Forelimb muscle (tissue), 1 donor: ENCODE measurements around the gene MAFB. TPM values are rescaled to one million over a fixed set of nuclear protein-coding genes. Genes with fewer than 3 reads are reported as not detected.

Experiments used
- DNase-seq: peaks from one replicate; pipeline ENCODE4 v3.0.0-alpha.2; 2013; ENCODE audit warnings: low read depth
- polyA plus RNA-seq: library from polyadenylated mRNA; unstranded; fragments of 120-200 nt; gene quantifications from one replicate; pipeline ENCODE4 v1.2.1, GENCODE V29; 2013; ENCODE audit not compliant: insufficient read length

The MAFB gene
- polyA plus RNA-seq, 1 donor = 8.9 TPM

DNA sequence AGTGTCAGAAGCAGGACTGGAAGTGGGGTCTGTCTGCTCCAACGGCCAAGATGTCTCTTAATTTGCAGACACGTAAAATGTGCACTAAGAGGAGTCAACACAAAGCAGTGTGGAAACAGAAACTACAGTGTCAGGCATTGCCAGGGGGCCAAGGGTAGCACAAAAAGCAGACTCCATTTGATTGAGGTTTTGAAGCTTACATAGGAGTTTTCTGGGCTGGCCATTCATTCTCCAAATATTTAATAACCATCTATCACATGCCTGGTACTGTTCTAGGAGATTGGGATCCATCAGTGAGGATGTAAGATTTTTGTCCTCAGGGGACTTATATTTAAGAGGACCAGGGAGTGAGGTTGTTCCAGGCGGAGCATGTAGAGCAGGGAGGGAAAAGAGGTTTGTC lies 29.5 kb downstream of the MAFB start:
- DNase-seq = no peak

DNA sequence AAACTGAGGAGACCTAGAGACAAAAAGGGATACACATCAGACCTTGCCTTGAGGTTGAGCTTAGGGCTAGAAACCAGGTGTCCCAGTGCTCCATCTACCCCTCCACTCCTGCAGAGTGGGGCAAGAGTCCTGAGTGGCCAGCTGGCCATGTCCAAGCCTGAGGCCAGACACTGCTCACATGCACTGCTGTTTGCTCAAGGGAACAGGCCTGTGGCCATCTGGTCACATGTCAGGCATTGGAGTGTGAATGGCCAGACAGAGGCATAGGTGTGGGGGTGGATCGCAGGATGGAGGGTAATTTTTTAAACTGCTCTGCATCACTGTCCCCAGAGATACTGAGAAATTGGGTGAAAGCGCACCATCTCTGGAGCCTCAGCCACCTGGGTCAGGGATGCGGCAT lies 30.5 kb downstream of the MAFB start:
- no peak for DNase-seq

DNA sequence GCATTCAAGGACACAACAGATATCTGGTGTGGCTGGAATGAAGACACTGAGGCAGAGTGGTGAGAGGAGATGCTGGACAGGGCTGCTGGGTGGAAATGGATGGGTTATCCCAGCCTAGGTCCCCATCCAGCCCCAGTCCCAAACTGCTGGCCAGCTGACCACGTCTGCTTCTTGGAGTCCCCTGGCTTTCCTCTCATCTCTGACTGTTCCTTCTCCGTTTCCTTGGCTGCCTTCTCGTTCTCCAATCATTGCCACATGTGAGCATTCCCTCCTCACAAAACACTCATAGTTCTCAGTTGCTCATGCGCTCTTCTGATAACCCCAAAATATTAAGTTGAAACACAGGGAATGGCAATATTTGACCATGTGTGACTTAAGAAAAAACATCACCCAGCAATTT lies 31.5 kb downstream of the MAFB start:
- DNase-seq = no peak

DNA sequence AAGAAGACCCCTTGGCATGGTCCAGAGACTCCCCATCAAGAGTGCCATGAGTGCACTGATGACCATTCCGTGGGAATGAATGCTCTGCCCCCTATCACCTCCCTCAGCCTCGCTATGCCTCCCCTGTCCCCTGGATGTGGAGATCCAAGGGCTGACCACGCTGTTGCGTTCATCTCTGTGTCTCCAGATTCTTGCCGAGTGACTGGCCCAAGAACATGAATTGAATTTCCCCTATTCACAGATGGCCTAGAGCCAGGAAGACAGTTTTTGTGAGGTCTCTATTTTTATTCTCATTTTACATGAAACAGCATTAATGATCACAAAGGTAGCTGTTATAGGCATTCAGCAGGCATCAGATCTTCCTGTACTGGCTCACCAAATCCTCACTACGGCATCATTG lies 33.6 kb downstream of the MAFB start:
- no peak for DNase-seq

DNA sequence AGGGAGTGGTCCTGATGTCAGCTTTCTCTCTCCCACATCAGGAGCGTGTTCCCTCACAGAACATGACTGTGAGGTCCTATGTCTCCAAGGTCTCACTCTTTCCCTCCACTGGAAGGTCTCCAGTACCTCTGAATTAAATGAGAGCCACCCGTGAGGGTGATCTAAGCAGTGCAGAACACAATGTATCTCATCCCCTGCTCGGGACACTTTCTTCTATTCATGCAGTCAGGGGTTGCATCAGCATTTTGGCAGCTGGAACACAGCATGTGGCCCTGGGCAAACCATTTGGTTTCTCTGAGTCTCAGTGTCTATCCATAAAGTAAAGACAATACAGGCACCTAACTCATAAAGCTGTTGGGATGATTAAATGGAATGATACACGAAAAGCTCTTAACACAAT lies 34.2 kb downstream of the MAFB start:
- no peak for DNase-seq

DNA sequence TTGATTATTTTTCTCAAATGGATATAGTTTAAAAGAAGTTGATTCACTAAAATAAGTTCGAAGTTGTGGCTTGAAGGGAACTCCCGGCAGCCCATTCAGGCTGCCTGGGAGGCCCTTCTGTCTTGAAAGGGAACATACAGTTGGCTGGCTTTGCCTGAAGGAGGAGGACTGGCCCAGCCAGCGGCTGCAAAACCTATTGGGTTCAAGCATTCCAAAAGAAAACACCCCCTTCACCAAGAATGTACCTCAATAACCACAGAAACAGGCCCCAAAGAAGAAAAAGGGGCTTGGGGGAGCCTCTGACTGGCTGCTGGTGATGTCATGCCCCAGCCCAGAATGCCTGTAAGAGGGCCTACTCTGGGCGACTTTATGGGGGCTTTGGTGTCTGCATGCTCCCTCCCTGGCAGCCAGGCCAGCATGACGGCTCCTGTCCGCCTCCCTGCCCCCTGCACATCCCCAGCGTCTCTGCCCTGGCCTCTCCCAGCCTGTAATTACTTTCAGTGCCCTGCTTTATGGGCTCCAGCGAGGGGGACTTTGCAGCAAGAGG lies 36.5 kb downstream of the MAFB start:
- no peak for DNase-seq

DNA sequence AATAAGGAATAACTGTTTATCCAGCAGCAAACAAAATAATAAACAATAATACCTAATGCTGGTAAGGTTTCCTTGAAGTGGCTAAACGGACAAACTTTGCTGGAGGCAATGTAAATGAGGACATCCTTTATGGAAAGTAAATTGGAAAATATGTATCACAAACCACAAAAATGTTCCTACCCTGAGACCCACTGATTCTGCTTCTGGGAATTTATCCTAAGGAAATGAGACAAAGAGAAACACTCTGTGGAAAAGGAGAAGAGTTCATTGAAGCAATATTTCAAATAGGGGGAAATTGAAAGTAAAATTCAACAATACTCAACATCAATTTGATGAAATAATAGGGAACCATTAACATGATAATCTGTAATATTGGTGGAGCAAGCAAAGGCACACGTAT lies 37.9 kb downstream of the MAFB start:
- no peak for DNase-seq

DNA sequence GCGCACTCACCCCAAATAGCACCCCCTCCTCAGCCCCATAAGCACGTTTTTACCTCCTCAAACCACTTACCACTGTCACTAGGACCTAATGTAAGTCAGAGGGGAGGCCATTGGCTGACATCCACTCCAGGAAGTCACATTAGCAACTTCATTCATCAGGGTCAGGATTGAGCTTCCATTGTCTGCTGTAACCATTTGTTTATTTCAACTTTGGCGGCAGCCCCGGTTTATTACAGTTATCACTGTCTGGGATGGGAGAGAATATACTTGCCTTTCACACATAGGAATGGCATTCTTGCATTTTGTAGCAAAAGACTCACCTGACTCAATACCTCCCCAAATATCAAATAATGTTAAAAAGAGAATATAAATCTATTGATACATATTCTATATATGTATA lies 38.3 kb downstream of the MAFB start:
- DNase-seq = no peak

DNA sequence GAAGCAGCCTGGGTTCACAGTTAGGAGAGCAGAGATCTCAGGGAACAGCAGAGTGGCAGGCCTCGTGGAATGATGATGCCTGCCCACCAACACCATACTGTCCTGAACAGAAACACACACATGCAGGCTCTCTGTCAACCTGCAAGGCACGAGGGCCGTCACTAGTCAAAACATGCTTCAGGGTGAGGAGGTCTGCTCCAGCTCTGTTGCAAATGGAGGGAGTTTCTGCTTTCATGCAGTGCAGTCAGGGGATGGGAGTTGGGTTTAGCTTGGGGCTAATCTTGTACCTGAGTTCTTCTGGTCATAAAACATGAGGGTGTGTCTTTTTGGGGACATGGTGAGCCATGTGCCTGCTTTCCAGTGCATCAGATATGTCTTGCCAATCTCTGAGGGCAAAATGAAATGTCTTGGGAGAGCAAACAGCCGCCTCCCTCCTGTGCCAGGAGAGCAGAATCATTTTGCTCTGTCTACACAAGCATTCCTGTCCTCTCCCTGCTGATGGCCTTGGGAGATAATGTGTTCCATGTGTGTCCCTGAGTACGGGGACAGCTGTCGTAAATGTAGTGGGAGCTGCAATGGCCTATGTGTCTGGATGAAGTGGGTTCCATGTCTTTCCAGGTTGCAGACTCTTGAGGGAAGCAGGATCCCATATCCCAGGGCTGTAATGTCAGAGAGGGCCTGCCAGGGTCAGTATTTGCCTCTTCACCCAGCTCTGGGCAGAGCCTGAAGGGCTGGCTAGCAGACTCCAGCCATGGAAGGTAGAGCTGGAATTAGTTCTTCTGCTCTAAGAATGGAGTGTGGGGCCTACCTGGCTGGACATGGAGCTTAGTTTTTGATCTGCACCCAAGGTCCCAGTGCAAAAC lies 40.6 kb downstream of the MAFB start:
- no peak for DNase-seq

DNA sequence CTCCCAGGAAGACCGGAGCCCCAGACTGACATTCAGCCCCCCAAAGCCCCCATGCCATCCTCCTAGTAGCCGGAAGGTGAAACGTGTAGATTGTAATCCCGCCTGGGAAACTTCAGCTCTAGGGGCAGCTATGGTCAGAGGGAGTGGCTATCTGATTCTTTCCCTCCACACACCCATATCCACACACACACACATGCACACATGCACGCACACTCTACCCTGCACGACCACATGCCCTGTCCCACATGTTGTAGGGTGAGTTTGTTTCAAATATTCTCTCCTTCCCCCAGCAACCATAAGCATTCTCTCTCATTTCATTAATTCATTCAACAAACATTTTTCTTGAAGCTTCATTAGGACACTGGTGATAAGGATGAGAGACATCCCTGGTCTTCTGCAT lies 42.2 kb downstream of the MAFB start:
- no peak for DNase-seq

DNA sequence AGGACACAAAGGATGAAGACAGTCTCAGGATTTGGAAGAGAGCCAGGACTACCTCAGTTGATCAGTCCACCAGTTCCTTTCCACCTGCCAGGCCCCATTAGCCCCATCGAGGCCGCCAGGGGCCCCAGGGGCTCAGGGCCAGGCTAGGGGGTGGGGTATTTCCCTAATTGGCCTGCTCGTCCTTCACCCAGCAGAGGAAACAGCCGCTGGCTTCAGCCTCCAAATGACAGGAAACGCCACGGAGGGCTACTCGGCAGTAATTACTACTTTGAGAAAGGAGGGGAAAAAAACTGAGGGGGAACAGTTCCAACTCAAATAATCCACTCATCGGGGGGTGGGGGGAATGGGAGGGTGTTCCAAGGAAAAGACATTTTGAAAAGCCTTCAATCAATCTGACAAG lies 42.7 kb downstream of the MAFB start:
- no peak for DNase-seq

DNA sequence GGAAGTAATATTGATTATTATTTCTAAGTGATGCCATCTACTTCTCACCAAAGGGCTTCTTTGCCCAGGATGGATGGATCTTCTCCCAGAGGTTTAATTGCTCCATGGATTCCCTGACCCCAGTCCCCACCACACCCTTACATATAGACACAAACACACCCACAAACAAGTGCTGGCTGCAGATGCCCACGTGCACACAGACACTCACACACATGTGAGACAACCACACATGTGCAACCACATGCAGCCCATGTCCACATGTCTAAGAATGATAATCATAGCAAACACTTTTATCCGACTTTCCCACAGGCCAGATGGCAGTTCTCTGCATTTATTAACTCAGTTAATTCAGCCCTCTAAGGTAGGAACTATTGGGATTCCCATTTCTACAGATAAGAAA lies 44.2 kb downstream of the MAFB start:
- no peak for DNase-seq

DNA sequence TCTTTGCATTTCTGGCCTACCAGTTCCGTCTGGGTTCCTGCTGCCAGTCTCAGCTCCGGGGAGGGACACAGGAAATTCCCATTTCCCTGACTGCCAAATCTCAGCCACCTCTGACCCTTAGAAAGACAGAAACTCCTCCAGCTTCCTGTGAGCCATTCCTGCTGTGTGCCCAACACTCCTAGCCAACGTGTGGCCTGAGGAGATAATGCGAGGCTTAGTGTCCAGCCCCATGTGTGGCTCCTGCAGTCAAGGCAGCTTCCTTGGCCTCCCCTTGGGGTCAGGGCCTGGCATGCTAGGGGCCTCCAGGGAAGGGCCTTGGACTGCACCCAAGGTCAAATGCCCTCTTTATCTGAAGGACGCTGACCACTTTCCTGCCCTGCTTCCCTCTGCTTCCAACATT lies 45.1 kb downstream of the MAFB start:
- DNase-seq = no peak

DNA sequence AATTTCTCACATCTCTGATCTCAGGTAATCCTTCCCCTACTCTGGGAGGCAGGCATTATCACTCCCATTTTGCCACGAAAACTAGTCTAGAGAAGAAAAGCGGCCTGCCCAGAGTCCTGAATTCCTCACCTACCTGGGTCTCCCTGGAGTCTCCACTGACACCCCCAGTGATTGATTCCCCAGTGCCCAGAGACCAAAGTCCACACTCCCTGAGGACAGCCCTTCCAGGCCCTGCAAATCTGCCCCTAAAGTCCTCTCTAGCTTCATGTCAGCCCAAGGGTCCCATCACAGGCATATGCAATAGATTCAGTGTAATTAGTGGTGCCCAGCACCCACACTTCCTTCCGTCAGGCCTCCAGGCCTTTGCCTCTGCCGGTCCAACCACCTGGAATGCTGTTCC lies 47.2 kb downstream of the MAFB start:
- no peak for DNase-seq

DNA sequence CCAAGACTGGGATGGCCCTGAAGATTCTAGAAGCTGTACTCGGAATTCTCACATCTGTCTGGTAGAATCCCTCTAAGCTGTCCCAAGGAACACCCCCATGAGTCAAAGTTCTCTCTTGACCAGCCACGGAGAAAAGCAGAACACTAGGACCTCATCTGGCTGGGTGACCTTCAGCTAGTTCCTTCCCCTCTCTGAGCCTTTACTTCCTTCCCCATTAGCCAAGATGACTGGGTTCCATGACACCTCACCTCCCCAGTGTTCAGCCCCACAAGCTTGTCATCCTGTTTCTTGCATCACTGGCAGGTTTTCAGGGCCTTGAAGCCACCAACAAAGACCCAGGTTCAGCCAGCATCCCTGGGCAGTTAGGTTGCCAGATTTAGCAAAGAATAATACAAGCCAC lies 47.8 kb downstream of the MAFB start:
- DNase-seq = no peak

DNA sequence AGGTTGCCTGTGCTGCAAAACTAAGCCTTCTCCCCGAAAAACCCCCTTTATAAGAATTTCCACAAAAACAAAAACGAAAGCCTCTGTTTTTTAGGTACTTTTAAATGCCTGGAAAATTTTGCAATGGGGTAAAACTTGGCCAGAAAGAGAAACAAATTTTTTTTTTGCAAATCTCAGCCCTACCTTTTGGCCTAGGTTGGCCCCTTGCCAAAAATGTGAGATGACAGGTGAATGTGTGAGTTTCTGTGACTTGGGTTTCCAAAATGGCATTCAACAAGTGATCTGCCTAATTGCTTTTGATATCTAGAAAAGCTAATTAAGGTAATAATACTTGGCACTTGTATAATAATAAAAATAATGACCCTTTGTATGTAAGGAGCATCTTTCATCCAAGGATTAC lies 48.4 kb downstream of the MAFB start:
- no peak for DNase-seq

DNA sequence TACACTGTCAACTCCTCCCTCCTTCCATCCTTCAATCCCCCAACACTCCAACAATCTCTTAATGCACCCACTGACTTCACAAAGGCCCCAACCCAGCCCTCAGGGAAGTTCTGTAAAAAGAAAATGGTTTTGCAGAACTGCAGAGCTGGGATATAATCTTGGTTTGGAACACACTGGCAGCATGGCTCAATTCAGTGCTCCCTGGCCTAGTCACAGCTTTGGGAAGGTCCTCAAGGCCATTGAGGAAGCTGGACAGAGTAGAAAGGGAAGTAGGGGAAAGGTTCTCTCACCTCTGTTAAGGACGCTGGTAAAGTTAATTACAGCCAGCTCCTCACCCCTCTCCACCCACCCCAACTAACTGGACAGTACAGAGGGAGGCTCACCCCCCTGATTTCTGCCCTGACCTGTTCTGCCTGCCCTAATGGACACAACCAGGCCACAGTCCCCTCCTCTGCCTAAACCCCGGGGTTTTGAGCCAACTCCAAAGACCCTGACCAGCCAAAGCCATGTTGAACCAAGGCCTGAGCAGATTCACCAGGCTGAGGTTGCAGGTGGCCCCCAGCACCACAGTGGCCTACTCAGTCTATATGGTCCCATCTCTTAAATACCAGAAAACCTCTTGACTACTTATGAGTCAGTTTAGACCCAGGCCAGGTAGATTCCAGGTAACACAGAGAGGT lies 49.2 kb downstream of the MAFB start:
- no peak for DNase-seq

DNA sequence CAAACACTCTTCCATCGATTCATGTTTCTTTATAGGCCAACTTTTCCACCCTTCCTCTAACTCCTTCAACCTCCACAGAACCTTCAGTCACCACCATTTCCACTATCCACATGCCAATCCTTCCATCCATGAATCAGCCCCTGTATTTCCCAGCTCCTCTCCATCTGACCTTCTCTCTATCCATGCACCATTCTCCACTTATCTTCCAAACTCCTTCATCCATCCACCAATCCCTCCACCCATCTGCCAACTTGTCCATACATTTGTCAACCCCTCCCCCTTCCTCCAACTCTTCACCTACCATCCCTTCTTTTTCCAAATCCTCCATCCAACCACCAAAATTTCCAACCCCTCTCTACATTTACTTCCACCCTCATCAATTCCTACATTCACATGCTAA lies 49.9 kb downstream of the MAFB start:
- DNase-seq = no peak

DNA sequence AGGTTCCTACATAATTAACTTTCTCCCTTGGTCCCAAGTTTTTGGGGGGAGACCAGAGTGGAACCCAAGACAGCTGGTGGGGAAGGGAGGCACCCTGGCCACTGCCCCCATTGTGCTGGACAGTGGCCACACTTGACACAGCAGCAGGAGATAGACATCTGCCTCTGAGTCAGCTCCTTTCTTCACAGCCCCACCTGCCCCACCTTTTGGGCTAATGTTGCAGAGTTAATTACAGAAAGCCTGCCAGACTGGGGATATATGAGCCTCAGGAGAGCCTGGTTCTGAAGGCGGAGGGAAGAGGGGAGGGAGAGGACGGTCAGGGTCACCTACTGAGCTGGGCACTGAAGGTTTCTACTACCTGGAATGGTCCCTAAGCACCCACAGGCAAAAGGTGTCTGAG lies 50.6 kb downstream of the MAFB start:
- DNase-seq = no peak

DNA sequence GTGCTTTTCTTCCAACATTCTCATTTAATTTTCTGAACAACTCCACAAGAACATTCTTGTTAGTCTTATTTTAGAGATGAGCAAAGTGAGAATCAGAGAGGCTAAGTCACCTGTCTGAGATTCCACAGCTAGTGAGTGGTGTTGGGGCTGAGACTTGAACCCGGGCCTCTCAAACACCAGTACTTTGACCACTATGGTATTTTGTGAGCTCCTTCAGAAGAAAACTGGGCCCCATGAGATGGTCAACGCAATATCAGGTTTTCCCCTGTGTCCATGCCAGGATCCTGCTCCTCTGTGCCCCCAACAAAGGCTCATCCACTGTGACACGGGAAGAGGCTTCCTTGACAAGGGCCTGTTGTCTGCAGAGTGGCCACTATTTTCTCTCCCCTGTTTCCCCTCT lies 51.9 kb downstream of the MAFB start:
- DNase-seq = no peak

DNA sequence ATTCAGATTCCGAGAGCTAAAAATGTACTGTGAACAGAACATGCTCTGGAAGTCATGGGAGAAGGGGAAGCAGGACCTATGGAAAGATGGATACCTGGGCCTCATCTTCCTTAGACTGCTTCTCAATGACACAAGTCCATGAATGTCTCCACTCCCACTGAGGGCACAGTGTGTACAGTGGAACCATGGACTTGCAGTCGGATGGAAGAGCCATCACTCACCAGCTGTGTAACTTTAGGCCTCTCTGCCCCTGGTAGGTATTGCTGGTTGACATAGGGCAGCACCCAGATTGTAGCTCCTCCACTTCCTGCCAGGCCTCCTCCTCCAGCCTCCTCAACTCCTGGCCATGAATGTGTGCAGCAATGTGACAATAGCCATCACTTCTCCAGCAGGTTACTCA lies 52.5 kb downstream of the MAFB start:
- DNase-seq = no peak

DNA sequence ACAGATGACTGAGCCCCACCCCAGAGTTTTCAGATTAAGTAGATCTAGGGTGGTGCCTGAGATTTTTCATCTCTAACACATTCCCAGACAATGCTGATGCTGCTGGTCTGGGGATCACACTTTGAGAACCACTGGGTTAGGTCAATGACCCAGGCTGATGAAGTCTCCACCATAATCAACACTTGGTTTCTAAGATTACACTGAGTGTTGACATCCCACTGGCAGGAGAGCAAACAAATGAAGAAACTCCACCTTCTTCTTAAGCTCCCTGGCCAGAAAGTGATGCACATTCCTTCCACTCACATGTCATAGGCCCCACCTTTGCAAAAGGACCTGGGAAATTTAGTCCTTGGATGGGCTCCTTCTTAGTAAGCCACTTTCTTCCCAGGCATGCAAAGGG lies 53.1 kb downstream of the MAFB start:
- DNase-seq = no peak
